SU-DHL-6 (cell line): ENCODE measurements around the gene RPL41.

Experiments used
- CTCF ChIP-seq: fragments of 200-600 bp; sonication (generic); IDR thresholded peaks from one replicate; pipeline ENCODE4 v1.5.1; 2017; ENCODE audit warnings: antibody characterized with exemption, mild to moderate bottlenecking, low read length, moderate library complexity; ENCODE audit not compliant: insufficient read depth, poor library complexity, severe bottlenecking
- EZH2phosphoT487 ChIP-seq: fragments of 200-600 bp; sonication (generic), shearing (Covaris generic); conservative IDR thresholded peaks from 2 replicates; pipeline ENCODE4 v1.6.1; 2018; ENCODE audit warnings: mild to moderate bottlenecking, antibody characterized with exemption, low read length, moderate library complexity, mixed read lengths

- TF ChIP-seq CTCF (no peak), EZH2phosphoT487 (no peak)
Observed at GRCh38 chr12:56120158-56120846, 3.9 kb downstream of the RPL41 start.
